Panc1 (cell line): ENCODE results near the gene LILRB4.

Source experiments
- POLR2AphosphoS5 ChIP-seq: IDR thresholded peaks from 2 replicates; pipeline ENCODE4 v1.6.1; 2012; ENCODE audit warnings: mild to moderate bottlenecking, low read depth, low read length, moderate library complexity
- REST ChIP-seq, 2 experiments: IDR thresholded peaks; 2 replicates each; pipeline ENCODE4 v1.6.1; 2011 to 2012; ENCODE audit warnings: low read depth in 2 of 2, control low read depth in 1 of 2, low read length in 1 of 2, mild to moderate bottlenecking in 1 of 2, moderate library complexity in 1 of 2; ENCODE audit not compliant: insufficient read depth in 1 of 2
- SIN3A ChIP-seq: IDR thresholded peaks from 2 replicates; pipeline ENCODE4 v1.6.1; 2012; ENCODE audit warnings: low read depth, mild to moderate bottlenecking, low read length, moderate library complexity, borderline replicate concordance; ENCODE audit not compliant: insufficient read depth
- TCF7L2 ChIP-seq: IDR thresholded peaks from 2 replicates; pipeline ENCODE4 v1.6.1; 2011; ENCODE audit warnings: mild to moderate bottlenecking, low read depth, low read length, inconsistent platforms
- TF ChIP-seq, protein P1 (sequence below): fragments of 450-650 bp; IDR thresholded peaks from 2 replicates; pipeline ENCODE4 v1.5.1; 2017; ENCODE audit warnings: mild to moderate bottlenecking

DNA sequence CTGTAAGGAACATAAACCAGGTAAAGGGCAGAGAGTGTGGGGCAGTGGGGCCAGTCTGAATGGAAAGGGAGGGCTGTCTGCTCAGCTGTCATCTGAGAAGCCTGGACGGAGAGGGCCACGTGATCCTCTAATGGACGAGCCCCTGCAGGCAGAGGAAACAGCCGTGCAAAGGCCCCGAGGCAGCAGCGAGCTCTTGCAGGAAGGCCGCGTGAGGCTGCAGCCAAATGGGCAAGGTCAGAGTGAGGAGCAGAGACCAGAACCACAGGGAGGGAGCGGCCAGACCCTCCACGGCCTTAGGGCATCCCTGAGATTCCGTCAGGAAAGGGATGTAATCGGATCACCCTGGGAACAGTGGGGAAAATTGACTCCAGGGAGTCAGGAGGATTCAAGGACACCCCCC, 4.4 kb downstream of the LILRB4 start:
- TF ChIP-seq, protein P1, sequence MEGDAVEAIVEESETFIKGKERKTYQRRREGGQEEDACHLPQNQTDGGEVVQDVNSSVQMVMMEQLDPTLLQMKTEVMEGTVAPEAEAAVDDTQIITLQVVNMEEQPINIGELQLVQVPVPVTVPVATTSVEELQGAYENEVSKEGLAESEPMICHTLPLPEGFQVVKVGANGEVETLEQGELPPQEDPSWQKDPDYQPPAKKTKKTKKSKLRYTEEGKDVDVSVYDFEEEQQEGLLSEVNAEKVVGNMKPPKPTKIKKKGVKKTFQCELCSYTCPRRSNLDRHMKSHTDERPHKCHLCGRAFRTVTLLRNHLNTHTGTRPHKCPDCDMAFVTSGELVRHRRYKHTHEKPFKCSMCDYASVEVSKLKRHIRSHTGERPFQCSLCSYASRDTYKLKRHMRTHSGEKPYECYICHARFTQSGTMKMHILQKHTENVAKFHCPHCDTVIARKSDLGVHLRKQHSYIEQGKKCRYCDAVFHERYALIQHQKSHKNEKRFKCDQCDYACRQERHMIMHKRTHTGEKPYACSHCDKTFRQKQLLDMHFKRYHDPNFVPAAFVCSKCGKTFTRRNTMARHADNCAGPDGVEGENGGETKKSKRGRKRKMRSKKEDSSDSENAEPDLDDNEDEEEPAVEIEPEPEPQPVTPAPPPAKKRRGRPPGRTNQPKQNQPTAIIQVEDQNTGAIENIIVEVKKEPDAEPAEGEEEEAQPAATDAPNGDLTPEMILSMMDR: no peak
- TF ChIP-seq SIN3A (no peak), REST (IDR thresholded peaks at IDR 0.05; ENCODE audit: insufficient read depth in 1 of 2, low read depth in 2 of 2, low read length in 1 of 2) (no peak), POLR2AphosphoS5 (no peak), TCF7L2 (no peak)
